A673 (cell line): Measurements from ENCODE around the gene TM4SF5. TPM values are rescaled to one million over a fixed set of nuclear protein-coding genes. Genes with fewer than 3 reads are reported as not detected.

ENCODE experiments used
- BruUV-seq: library from RNA; stranded (reverse); fragments of 400-500 nt; replicated peaks from 2 replicates; lab custom pipeline; 2021; lab: Mats Ljungman, UMichigan
- CTCF ChIA-PET: fragments of 300-600 bp; sonication (Branson Sonifier 250); formaldehyde crosslinking; loops from one replicate; lab custom pipeline; 2022; ENCODE audit warnings: antibody characterized with exemption; lab: Charles Lee
- POLR2A ChIA-PET: fragments of 300-600 bp; sonication (Branson Sonifier 250); formaldehyde crosslinking; loops from one replicate; lab custom pipeline; 2022; ENCODE audit warnings: antibody characterized with exemption; ENCODE audit not compliant: low non-redundant PET; lab: Charles Lee
- DNase-seq: peaks from one replicate; pipeline ENCODE4 v3.0.0-alpha.2; 2015; ENCODE audit warnings: low spot score
- H3K27ac ChIP-seq: fragments of 200-600 bp; sonication (generic); 2 replicates; pipeline ENCODE4 v1.5.1; 2016; ENCODE audit warnings: mixed run types, low read depth, mild to moderate bottlenecking, mixed read lengths, antibody characterized with exemption, low read length; ENCODE audit not compliant: poor library complexity, severe bottlenecking
- H3K27me3 ChIP-seq: fragments of 200-600 bp; sonication (generic); replicated peaks from 2 replicates; pipeline ENCODE4 v1.6.1; 2017; ENCODE audit warnings: mixed run types, low read depth, mild to moderate bottlenecking, mixed read lengths, antibody characterized with exemption, low read length; ENCODE audit not compliant: insufficient read depth, poor library complexity
- H3K36me3 ChIP-seq: fragments of 200-600 bp; sonication (generic); 2 replicates; pipeline ENCODE4 v1.6.1; 2016; ENCODE audit warnings: mixed run types, mild to moderate bottlenecking, mixed read lengths, antibody characterized with exemption, low read length; ENCODE audit not compliant: insufficient read depth, poor library complexity, severe bottlenecking
- H3K4me1 ChIP-seq: fragments of 200-600 bp; sonication (generic); 2 replicates; pipeline ENCODE4 v1.6.1; 2017; ENCODE audit warnings: mixed run types, mild to moderate bottlenecking, mixed read lengths, antibody characterized with exemption, low read length; ENCODE audit not compliant: insufficient read depth, poor library complexity, severe bottlenecking
- H3K4me3 ChIP-seq: fragments of 200-600 bp; sonication (generic); 2 replicates; pipeline ENCODE4 v1.5.1; 2016; ENCODE audit warnings: low read depth, mixed run types, mild to moderate bottlenecking, mixed read lengths, low read length; ENCODE audit not compliant: poor library complexity, severe bottlenecking
- H3K9me3 ChIP-seq: fragments of 200-600 bp; sonication (generic); 2 replicates; pipeline ENCODE4 v1.6.1; 2016; ENCODE audit warnings: mixed run types, low read depth, mild to moderate bottlenecking, mixed read lengths, antibody characterized with exemption, low read length; ENCODE audit not compliant: poor library complexity, severe bottlenecking
- CTCF ChIP-seq: fragments of 300-800, 200-600 bp; sonication (generic); conservative IDR thresholded peaks from 2 replicates; pipeline ENCODE4 v1.5.1; 2017; ENCODE audit warnings: low read depth, mild to moderate bottlenecking, antibody characterized with exemption, low read length, moderate library complexity, mixed read lengths
- EZH2 ChIP-seq: fragments of 200-600 bp; sonication (generic); IDR thresholded peaks from 2 replicates; pipeline ENCODE4 v1.6.1; 2017; ENCODE audit warnings: borderline replicate concordance, low read depth, mild to moderate bottlenecking, mixed read lengths, antibody characterized with exemption, low read length; ENCODE audit not compliant: poor library complexity, severe bottlenecking
- intact Hi-C: fragments of 100-400 bp; cut with micrococcal nuclease; formaldehyde crosslinking; loops from one replicate; pipeline ENCODE4 v1.10.0; 2022; ENCODE audit not compliant: unreplicated experiment
- total RNA-seq: library from RNA; stranded (reverse); gene quantifications from 2 replicates; pipeline ENCODE4 v1.2.3, GENCODE V29; 2021

Gene TM4SF5
- total RNA-seq, 1 experiment from 2014 or later, result not detected

GRCh38 chr17:4788807-4789700 is 17.4 kb downstream of the TM4SF5 start, which contains the start of gene GLTPD2:
Gene GLTPD2 (plus strand): TSS chr17:4788964. CDS start chr17:4789012, 48 bp downstream.
- Histone ChIP-seq H3K27me3 (no peaks in the 10 kb centered on the region), H3K27ac (peak within 1 kb of the TSS; percentile 89), H3K36me3 (no peaks in the 10 kb centered on the region), H3K4me1 (peaks cover 36% of the 10 kb centered on the region), H3K9me3 (no peaks in the 10 kb centered on the region), H3K4me3 (peak within 1 kb of the TSS; percentile 84)
- TF ChIP-seq EZH2 (no peak), CTCF (no peak)
- ChIA-PET CTCF (interaction anchor here (1.3 to 1.5 kb wide), 3 partner anchors 58 to 79 kb away, joined by 3 to 7 read pairs (median 5); partner anchors contain the start of genes ARRB2 and MED11), POLR2A (no interaction called here)
- BruUV-seq, result no TSS peak
- intact Hi-C loops, result no loop called here
- no peak for DNase-seq

- H3K4me1 ChIP-seq, result peaks cover 36% of the 10 kb centered on the region
- intact Hi-C loops, result no loop called here
- no peaks in the 10 kb centered on the region for H3K9me3 ChIP-seq
- H3K27me3 ChIP-seq, result no peaks in the 10 kb centered on the region
- H3K36me3 ChIP-seq, result no peaks in the 10 kb centered on the region
- no peak for DNase-seq
- TF ChIP-seq EZH2 (no peak), CTCF (no peak)
- BruUV-seq, result no TSS peak
- H3K4me3 ChIP-seq, result peak overlapping the region; percentile 84
- POLR2A ChIA-PET, result no interaction called here
- peak overlapping the region; percentile 89 for H3K27ac ChIP-seq
- CTCF ChIA-PET, result interaction anchor here (1.3 to 1.5 kb wide), 3 partner anchors 58 to 79 kb away, joined by 3 to 7 read pairs (median 5); partner anchors contain the start of genes ARRB2 and MED11
Observed at GRCh38 chr17:4789701-4789950, 17.9 kb downstream of the TM4SF5 start.

- H3K27ac ChIP-seq, result peak overlapping the region; percentile 89
Observed at GRCh38 chr17:4789951-4790704, 18.4 kb downstream of the TM4SF5 start.

More at GRCh38 chr17:4789951-4790704, 18.4 kb downstream of the TM4SF5 start:
- BruUV-seq, result no TSS peak
- Histone ChIP-seq H3K36me3 (no peaks in the 10 kb centered on the region), H3K27me3 (no peaks in the 10 kb centered on the region), H3K9me3 (no peaks in the 10 kb centered on the region), H3K4me1 (peaks cover 36% of the 10 kb centered on the region), H3K4me3 (peak overlapping the region; percentile 84)
- CTCF ChIA-PET, result interaction anchor here (0.8 to 1.5 kb wide), 4 partner anchors 42 to 80 kb away, joined by 3 to 7 read pairs (median 4); partner anchors contain the start of genes ARRB2 and MED11
- TF ChIP-seq EZH2, result no peak
- TF ChIP-seq CTCF, result peak; percentile 52
- peak; percentile 84 for DNase-seq
- POLR2A ChIA-PET, result interaction anchor here (0.6 to 0.9 kb wide), 2 partner anchors 80 to 82 kb away, joined by 3 to 4 read pairs; no protein-coding TSS in a partner anchor
- intact Hi-C loops, result no loop called here
